NCI-H526 treated with DMSO at 0.1 percent for 48 hours (cell line): ENCODE data around the gene MDN1.
A peak's percentile ranks its signal among the peaks of the same experiment; 100 is the strongest.
"Not testable (repeated sequence)": the region's sequence is repeated elsewhere in the genome, so short reads cannot be mapped to it uniquely, and the experiment has no call there.

ENCODE experiments used
- DNase-seq: peaks from one replicate; lab custom pipeline; 2025; lab: John Stamatoyannopoulos, UW

The MDN1 gene

DNA sequence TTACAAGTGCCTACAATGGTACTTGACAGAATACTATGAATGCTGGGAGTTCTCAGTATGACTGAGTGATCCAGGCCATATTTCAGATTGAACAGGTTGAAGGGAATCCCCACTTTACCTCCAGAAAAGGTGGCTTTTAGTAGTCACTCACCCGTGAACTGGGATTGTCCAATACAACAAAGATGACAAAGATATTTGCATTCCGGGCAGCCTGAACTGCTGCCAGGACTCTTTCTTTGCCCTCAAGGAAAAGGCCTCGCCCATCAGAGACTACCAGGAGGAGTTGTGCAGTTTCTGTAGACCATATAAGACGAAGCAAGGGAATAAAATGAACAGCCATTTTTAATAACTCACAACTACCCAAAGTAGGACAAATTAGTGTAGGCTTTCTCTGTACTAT lies 174.7 kb downstream of the MDN1 start:
- no peak for DNase-seq

DNA sequence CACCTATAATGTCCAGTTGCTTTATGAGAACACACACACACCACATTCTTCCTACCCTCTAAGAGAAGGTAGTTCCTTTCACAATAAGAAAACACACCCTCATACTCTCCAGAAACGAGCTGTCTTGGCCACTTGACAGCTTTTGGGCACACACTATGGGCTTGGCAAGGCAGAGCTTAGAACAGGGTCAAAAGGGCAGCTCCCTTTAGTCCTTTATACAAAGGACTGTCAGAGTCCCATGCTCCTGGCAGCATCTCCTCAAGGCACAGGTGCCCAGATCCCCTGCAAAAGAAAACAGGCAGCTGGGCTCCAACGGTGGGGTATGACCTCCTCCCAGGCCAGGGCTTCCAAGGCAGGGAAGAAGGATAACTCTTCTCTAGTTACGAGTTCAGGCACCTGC lies 176.2 kb downstream of the MDN1 start:
- DNase-seq: no peak

DNA sequence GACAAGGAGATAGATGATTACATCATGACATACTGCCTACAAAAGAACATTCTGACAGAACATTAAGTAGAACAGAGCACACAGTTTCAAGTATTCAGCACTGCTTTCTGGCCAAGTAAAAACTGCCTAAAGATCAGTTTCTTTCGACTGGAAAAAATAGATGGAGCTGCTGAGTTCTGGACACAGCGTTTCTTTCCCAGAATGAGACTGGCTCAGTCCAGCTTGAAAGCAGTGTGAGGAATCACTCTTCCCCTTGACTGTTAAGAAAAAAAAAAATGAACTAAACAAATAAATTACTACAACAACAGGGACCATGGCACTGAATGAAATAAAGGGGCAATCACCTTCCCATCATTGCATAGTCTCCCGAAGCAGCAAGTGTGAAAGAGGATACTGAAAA lies 176.6 kb downstream of the MDN1 start:
- no peak for DNase-seq

DNA sequence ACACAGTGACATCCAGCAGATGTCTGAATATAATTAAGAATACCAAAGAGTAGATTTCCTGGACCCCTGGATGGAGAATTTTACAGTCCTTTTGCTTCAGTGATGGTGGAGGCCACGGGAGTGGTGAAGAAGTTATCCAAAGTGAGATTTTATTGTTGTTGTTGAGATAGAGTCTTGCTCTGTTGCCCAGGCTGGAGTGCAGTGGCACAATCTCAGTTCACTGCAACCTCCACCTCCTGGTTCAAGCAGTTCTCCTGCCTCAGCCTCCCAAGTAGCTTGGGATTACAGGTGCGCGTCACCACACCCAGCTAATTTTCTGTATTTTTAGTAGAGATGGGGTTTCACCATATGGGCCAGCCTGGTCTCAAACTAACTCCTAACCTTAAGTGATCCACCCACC lies 178.0 kb downstream of the MDN1 start:
- not testable (repeated sequence) for DNase-seq

DNA sequence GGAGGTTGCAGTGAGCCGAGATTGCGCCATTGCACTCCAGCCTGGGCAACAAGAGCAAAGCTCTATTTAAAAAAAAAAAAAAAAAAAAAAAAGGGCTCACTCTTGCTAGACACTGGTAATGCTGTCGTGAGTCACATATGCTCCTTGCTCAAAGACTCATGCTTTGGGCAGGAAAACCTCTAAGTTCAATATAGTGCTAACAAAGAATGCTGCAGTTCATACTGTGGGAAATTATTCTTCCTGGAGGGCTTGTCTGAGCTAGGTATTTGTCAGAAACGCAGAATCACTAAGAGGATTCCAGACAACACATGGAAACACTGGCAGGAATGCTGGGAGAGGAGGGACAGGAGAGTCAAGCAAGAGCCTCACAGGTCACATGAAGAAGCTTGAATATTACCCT lies 178.8 kb downstream of the MDN1 start:
- DNase-seq: no peak

DNA sequence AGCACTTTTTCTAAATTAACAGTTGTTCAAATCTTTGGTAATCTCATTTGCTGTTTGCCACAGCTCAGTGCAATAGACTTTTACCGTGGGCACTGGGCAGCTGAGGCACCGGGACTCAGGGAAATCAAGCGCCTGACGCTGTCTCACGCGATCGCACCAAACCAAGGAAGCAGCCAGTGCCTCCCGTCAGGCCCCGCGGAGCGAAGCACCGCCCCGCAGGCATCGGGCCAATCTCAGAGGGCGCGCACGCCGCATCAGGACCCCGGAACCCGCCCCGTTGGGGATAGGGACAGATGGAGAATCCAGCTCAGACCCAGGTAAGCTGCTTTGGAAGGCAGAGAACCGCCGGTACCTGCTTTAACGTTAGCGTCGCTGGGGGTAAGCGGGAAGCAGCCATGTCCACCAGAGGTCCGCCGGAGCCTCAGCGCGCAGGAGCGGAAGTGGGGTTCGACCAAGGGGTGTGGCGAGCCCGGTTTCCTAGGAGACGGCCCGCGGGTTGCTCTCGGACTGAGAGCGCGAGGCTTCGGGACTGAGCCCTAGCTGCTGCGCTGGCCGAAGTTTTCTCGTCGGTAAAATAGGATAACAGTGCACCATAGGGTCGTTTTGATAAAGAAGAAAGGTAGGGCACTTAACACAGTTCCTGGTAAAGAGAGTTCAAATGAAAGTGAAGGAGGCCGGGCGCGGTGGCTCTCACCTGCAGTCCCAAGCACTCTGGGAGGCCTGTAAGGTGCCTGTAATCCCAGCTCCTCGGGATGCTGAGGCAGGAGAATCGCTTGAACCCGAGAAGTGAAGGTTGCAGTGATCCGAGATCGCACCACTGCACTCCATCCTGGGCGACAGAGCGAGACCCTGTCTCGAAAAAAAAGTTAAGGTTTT lies 181.0 kb downstream of the MDN1 start, which contains the start of gene LYRM2:
LYRM2 (minus strand) TSS at position 428 of the 876 bp plus-strand sequence; CDS start at position 397, 31 bp downstream.
- peak; percentile 90 for DNase-seq

DNA sequence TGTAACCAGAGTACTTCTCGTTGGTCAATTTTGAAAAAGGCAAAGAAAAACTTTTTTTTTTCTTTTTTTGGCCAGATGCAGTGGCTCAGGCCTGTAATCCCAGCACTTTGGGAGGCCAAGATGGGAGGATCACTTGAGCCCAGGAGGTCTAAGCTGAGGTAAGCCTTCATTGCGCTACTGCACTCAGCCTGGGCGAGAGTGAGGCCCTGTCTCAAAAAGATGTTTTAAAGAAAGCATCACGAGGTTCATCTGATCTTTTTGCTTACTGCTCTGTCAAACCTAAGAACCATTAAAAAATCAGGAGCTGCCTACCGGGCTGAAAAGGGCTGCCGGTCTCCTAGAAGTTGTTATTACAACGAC lies 181.7 kb downstream of the MDN1 start:
- no peak for DNase-seq

DNA sequence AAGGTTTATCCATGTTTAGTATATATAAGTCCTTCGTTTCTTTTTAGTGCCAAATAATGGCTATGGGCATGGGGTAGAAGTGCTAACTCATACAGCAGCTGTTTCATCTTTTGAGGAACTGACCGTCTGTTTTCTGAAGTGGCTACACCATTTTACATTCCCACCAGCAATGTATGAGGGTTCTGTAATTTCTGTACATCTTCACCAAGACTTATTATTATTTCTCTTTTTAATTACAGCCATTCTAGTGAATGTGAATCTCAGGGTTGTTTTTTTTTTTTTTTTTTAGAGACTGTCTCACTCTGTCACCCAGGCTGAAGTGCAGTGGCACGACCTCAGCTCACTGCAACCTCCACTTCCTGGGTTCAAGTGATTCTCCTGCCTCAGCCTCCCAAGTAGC lies 183.2 kb downstream of the MDN1 start:
- DNase-seq: not testable (repeated sequence)

DNA sequence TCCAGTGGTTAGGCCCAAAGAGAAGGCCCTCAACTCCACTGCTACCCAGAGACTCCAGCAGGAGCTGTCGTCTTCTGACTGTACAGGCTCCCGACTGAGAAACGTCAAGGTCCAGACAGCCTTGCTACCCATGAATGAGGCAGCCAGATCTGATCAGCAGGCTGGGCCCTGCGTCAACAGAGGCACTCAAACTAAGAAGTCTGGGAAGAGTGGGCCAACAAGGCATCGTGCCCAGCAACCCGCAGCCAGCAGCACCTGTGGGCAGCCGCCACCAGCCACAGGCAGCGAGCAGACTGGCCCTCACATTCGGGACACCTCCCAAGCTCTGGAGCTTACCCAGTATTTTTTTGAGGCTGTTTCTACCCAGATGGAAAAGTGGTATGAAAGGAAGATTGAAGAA lies 189.1 kb downstream of the MDN1 start:
- no peak for DNase-seq

DNA sequence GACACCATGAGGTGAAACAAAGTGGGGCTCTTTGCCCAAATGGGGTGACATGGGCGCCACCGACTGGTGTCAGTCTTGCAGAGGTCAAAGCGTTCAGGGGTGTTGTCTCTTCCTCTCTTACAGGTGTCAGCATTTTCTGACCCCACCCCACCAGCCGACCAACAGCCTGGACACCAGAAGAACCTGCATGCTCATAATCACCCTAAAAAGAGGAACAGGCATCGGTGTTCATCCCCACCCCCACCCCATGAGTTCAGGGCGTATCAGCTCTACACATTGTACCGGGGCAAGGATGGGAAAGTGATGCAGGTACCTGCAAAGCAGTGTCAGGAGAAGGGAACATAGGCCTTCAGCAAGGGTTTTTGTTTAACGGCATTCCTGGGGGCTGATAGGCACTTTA lies 195.8 kb downstream of the MDN1 start:
- DNase-seq: no peak

DNA sequence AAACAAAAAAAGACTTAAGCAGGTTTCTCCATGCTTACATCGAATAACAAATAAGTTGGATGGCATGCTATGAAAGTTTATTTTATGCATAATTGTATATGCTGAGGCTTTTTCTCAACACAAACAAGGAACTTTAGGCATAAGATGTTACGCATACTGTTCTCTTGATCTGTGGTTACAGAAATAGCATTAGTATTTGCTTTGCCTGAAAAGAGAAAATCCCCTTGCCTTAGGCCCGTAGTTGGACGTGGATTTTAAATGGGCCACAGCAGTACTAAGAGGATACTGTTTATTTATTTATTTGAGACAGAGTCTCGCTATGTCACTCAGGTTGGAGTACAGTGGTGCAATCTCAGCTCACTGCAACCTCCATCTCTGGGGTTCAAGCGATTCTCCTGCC lies 200.0 kb downstream of the MDN1 start:
- DNase-seq: no peak

DNA sequence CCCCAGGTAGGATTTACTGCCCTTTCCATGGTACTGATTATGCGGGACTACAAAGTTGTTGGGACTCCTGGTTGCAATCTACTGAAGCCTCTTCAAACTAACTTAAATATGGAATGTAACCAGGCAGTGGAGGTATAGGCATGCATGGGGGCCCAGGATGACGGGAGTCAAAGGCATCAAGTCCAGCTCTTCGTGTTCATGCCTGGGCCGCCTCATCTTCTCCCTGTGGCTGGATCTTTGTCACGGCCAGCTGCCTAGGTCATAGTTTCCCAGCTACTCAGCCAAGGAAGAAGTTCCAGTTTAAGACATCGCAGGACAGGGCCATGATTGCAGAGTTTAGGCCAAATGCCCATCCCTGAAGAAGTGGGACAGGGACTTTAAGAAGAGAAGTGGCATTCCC lies 201.6 kb downstream of the MDN1 start:
- no peak for DNase-seq

DNA sequence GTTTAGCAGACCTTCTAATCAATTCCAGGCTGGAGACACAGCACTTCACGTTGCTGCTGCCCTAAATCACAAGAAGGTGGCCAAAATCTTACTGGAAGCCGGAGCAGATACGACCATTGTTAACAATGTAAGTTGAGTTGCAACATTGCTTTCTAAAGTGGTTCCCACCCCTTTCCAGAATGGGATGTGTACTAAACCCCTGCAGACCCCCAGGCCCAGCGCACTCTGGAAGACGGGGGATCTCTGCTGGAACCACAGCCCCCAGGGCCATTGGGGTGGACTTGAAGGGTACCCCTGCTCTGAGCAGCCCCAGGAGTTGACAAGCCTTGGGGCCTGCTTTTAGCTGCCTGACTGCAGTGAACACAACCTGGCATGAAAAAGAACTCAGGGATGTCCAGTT lies 203.1 kb downstream of the MDN1 start:
- no peak for DNase-seq

DNA sequence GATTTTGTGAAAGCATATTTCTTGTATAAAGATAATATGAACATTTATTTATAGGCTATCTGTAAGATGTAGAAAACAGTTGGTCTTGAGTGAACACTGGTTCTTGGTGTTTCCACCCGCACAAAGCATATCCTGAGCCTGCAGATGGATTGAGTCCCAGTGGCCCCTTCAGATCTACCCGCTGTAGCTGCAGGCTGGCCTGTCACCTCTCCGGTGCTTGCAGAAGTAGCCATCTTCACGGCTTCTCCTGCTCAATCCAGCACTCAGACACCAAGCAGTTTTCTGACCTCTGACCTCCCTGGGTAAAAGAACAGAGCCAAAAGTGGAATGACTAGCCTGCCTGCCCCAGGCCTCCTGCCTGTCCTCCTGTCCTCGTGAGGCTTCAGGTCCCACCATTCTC lies 203.7 kb downstream of the MDN1 start:
- no peak for DNase-seq

DNA sequence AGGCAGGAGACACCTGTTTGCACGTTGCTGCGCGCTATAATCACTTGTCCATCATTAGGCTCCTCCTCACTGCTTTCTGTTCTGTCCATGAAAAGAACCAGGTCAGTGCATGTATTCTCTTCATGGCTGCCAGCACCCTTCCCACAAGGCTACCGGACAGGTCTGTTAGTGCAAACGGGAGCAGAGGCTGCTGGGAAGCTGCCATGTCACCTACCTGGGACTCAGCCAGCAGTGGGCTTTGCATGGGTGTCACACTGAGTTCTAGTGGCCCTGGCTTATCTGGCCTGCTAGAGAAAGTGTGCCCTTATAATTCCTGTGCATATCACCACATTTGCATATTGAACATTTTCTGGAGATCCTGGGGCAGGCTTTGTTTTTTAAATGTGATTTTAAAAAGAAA lies 205.8 kb downstream of the MDN1 start:
- no peak for DNase-seq

DNA sequence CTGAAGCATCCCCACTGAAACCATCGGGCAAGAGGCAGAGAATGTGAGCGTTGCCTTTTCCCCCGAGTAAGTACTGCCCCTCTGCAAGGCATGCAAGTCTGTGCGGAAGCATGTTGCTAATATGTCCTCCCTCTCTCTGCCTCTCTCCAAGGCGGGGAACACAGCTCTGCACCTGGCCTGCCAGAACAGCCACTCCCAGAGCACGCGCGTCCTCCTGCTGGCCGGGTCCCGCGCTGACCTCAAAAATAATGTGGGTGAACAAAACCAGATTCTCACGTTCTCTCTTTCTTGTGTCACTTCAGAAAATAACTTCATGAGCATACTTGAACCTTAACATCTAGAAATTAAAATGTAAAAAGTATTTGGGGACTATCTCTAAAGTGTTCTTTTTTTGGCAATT lies 207.5 kb downstream of the MDN1 start:
- no peak for DNase-seq

DNA sequence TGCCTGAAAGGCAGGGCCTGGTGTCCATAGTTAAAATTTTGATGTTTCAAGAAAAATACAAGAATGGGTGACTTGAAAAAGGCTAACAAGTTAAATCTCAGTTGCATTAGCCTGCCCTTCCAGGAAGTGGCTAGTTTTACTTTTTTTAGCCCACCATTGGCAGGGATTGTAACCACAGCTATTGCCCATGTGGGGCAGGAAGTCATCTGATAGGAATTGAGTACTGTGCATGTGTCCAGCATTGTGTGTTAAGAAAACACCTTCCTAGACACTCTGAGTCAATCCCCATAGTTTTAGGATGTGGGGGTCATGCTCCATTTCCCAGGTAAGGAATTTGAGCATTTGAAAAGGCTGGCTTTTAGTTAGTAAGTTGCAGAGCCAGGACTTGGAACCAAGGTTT lies 207.9 kb downstream of the MDN1 start:
- DNase-seq: no peak

DNA sequence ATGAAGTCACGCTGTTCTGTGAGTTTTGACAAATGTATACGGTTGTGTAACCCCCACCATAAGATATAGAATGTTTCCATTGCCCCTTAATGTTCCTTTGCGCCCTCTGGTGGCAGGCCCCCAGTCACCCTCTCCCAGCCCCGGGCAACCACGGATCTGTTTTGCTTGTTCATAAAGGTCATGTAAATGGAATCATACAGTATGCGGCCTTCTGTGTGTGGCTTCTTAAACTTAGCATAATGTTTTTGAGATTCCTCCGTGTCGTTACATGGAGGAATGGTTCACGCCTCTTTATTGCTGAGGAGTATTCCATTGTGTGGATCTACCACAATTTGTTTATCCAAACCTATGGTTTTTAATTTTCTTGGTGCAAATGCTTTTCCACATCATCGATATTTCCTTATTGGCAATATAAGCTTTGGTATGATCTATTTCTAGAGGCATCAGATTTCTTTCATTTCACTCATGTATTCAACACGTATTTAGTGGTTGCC lies 209.4 kb downstream of the MDN1 start:
- DNase-seq: peak; percentile 4

DNA sequence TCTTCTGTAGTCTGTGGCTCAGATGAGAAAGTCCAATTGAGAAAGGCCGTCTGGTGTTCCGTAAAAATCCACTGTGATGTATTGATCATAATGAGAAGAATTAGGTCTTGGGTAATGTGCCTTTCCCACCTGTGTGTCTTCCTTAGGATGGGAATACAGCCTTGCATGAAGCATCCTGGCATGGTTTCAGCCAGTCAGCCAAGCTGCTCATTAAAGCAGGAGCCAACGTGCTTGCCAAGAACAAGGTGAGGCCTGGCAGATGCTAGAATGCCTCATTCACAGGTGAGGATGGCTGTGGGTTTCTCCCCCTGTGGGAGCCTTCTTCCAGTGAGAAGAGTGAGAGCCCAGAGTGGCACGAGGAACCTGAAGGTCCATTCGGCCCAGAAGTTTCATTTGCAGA lies 213.7 kb downstream of the MDN1 start:
- DNase-seq: no peak

DNA sequence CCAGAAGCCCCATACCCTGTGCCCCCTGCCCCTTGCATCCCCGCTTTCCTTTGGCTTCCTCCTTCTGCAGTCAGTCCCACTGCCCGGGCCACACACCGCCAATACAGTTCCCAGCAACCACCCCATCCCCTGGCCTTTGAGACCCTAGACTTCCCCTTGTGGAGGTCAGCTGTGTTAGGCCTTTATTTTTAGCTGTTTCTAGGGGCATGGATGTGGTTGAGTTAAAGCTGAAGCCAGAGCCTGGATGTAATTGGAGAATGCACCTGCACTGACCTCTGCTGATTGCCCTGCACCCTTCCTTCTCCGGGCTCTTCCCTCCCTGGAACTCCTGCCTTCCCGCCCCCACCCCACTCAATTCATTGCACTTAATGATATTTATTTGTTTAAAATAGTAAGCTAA lies 214.9 kb downstream of the MDN1 start:
- DNase-seq: no peak

DNA sequence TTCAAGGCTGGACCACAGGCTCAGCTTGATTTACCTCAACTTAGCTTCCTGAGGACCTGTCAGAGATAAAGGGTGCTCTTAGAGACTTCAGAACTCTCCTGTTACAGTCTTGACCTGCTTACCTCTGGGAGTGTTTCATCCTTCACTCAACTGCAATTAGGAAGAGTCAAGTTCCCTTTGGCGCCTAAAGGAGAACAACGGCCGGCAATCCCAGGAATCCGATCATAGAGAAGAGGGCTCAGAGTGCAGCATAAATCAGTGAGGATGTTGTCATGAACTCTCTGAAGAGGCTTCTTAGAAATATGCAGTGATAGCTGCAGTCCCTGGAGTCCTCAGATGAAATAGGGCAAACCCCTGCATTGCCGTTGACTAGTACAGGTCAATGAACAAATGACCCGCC lies 217.4 kb downstream of the MDN1 start:
- no peak for DNase-seq

DNA sequence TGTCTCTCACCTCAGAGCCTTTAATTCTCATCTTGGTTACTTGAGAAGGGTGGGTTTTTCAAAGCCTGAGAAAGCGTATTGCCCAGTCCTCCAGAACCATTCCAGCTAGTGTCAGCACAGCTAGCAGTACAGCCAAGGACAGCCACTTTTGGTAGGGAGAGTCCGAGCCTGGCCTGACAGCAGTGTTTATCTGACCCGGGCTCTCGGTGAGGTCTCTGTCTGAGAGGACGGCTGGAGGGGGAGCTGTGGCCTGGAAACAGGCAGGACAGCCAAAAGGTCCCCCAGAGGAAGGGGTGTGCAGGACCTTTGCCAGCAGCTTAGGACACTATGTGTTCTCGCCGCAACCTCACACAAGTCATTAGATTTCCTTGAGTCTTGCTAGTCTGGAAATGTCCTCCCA lies 219.9 kb downstream of the MDN1 start:
- no peak for DNase-seq

DNA sequence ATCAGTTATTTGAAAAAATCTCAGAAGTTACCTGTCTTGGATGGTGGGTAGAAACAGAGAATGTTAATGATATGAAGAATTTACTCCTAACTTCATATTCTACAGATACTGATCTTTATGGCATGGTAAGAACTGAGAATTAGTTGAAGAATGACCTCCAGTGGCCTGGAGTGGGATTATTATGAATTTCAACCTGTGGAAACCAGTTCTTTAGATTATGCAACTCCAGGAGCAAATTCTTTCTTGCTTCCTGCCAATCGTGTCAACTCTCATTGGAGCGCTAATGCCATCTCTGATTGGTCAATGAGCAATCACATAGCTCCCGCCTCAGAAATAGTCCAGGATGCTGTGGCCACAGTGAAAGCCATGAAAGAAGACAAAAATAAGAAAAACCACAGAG lies 221.6 kb downstream of the MDN1 start:
- peak; percentile 12 for DNase-seq

DNA sequence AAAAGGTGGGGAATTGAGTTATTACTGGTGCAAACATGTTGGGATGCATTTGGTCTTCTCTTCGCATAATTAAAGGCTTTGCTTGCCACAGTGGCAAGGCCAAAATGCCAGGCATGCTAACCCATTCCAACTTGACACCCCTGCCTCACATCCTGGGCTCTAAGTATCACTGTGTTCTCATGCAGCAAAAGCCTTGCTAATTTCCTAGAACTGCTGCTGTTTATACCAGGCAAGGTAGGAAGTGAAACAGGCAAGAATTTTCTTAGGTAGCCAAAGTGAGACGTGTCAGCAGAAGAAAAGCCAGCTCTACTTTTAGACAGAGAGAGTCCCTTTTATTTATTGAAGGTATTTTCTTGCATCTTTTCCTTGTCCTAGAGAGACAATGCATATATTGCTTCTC lies 222.2 kb downstream of the MDN1 start:
- DNase-seq: no peak
